GM18519 (cell line): ENCODE data around the gene BMPR1B.

Source experiments
- ATAC-seq: cut with Tn5 transposase; IDR thresholded peaks from one replicate; pipeline ENCODE4 v1.9.1; 2021; ENCODE audit warnings: mild to moderate bottlenecking, moderate library complexity; ENCODE audit not compliant: unreplicated experiment, low FRiP score

Gene BMPR1B

GRCh38 chr4:95071851-95072250, 314.1 kb downstream of the BMPR1B start:
- ATAC-seq, result no peak

- ATAC-seq, result no peak
Measured at GRCh38 chr4:95073646-95074045, 315.9 kb downstream of the BMPR1B start.

GRCh38 chr4:95077864-95078263, 320.1 kb downstream of the BMPR1B start:
- ATAC-seq, result no peak

- no peak for ATAC-seq
Measured at GRCh38 chr4:95080969-95081368, 323.2 kb downstream of the BMPR1B start.

GRCh38 chr4:95084584-95084983, 326.8 kb downstream of the BMPR1B start:
- ATAC-seq, result no peak

GRCh38 chr4:95085124-95085833, 327.5 kb downstream of the BMPR1B start:
- no peak for ATAC-seq

GRCh38 chr4:95086551-95086950, 328.8 kb downstream of the BMPR1B start:
- ATAC-seq, result no peak

GRCh38 chr4:95087657-95088455, 330.1 kb downstream of the BMPR1B start:
- ATAC-seq, result no peak

- ATAC-seq, result no peak
Measured at GRCh38 chr4:95091272-95091671, 333.5 kb downstream of the BMPR1B start.

GRCh38 chr4:95092766-95093165, 335.0 kb downstream of the BMPR1B start:
- ATAC-seq, result no peak

GRCh38 chr4:95093460-95093859, 335.7 kb downstream of the BMPR1B start:
- ATAC-seq, result no peak

GRCh38 chr4:95093936-95094929, 336.5 kb downstream of the BMPR1B start:
- no peak for ATAC-seq

- no peak for ATAC-seq
Measured at GRCh38 chr4:95095348-95095974, 337.7 kb downstream of the BMPR1B start.

GRCh38 chr4:95102162-95102790, 344.5 kb downstream of the BMPR1B start:
- no peak for ATAC-seq

- no peak for ATAC-seq
Measured at GRCh38 chr4:95105112-95105511, 347.4 kb downstream of the BMPR1B start.

- no peak for ATAC-seq
Measured at GRCh38 chr4:95105983-95106382, 348.2 kb downstream of the BMPR1B start.

- ATAC-seq, result no peak
Measured at GRCh38 chr4:95106408-95106928, 348.7 kb downstream of the BMPR1B start.

GRCh38 chr4:95107004-95107403, 349.2 kb downstream of the BMPR1B start:
- no peak for ATAC-seq

- no peak for ATAC-seq
Measured at GRCh38 chr4:95107635-95108034, 349.9 kb downstream of the BMPR1B start.
